ENCODE data around the gene BRSK2. TPM values are rescaled to one million over a fixed set of nuclear protein-coding genes. Genes with fewer than 3 reads are reported as not detected.

BRSK2 gene
- total RNA-seq, 1 donor from 2014 or later: 7.1 TPM

- TF ChIP-seq EZH2 (IDR thresholded peaks at IDR 0.05; ENCODE audit: insufficient read depth, low read length): no peak
- no peak for TF ChIP-seq CTCF (IDR thresholded peaks at IDR 0.05; ENCODE audit: insufficient read depth, low read depth, low read length)
- FAIRE-seq (no peak), DNase-seq (ENCODE audit: low read depth) (no peak)
- Histone ChIP-seq H3K9ac (ENCODE audit: low read length) (no peak overlapping the region), H3K9me3 (ENCODE audit: insufficient read depth, low read depth, low read length) (no peaks in the 10 kb centered on the region), H3K4me3 (ENCODE audit: insufficient read depth, low read depth, low read length) (no peak overlapping the region), H4K20me1 (ENCODE audit: insufficient read depth, low read length) (peaks cover 7% of the 10 kb centered on the region), H3K4me1 (ENCODE audit: insufficient read depth, low read length) (no peaks in the 10 kb centered on the region), H3K27me3 (ENCODE audit: insufficient read depth, low read length) (no peaks in the 10 kb centered on the region), H3K27ac (ENCODE audit: low read depth, low read length) (no peak overlapping the region), H3K4me2 (ENCODE audit: low read length) (no peak overlapping the region), H3K79me2 (ENCODE audit: insufficient read depth, low read length) (no peaks in the 10 kb centered on the region), H2AFZ (ENCODE audit: low read depth, low read length) (no peak overlapping the region), H3K36me3 (ENCODE audit: insufficient read depth, low read length) (no peaks in the 10 kb centered on the region)
- Mint-ChIP-seq H3K4me3 (ENCODE audit: unreplicated experiment) (no peak overlapping the region), H3K27me3 (ENCODE audit: low read depth, unreplicated experiment) (peaks cover 2% of the 10 kb centered on the region), H3K4me1 (ENCODE audit: low read depth, unreplicated experiment) (peaks cover 4% of the 10 kb centered on the region), H3K27ac (ENCODE audit: unreplicated experiment) (no peak overlapping the region), H3K36me3 (ENCODE audit: low read depth, unreplicated experiment) (peaks cover 12% of the 10 kb centered on the region), H3K9me3 (ENCODE audit: unreplicated experiment) (no peaks in the 10 kb centered on the region)
Observed at GRCh38 chr11:1469287-1469910, 79.7 kb downstream of the BRSK2 start.

GRCh38 chr11:1469911-1470680 is 80.4 kb downstream of the BRSK2 start:
- no peak for DNase-seq (ENCODE audit: low read depth)
- Histone ChIP-seq H4K20me1 (ENCODE audit: insufficient read depth, low read length) (peaks cover 7% of the 10 kb centered on the region), H3K4me3 (ENCODE audit: insufficient read depth, low read depth, low read length) (no peak overlapping the region), H3K27ac (ENCODE audit: low read depth, low read length) (no peak overlapping the region), H3K36me3 (ENCODE audit: insufficient read depth, low read length) (no peaks in the 10 kb centered on the region), H2AFZ (ENCODE audit: low read depth, low read length) (no peak overlapping the region), H3K27me3 (ENCODE audit: insufficient read depth, low read length) (no peaks in the 10 kb centered on the region), H3K4me2 (ENCODE audit: low read length) (no peak overlapping the region), H3K79me2 (ENCODE audit: insufficient read depth, low read length) (no peaks in the 10 kb centered on the region), H3K9ac (ENCODE audit: low read length) (no peak overlapping the region), H3K9me3 (ENCODE audit: insufficient read depth, low read depth, low read length) (no peaks in the 10 kb centered on the region), H3K4me1 (ENCODE audit: insufficient read depth, low read length) (no peaks in the 10 kb centered on the region)
- H3K9me3 Mint-ChIP-seq (ENCODE audit: unreplicated experiment): no peaks in the 10 kb centered on the region
- H3K36me3 Mint-ChIP-seq (ENCODE audit: low read depth, unreplicated experiment): peaks cover 12% of the 10 kb centered on the region
- H3K27me3 Mint-ChIP-seq (ENCODE audit: low read depth, unreplicated experiment): peaks cover 2% of the 10 kb centered on the region
- no peak overlapping the region for H3K4me3 Mint-ChIP-seq (ENCODE audit: unreplicated experiment)
- FAIRE-seq: no peak
- peaks cover 4% of the 10 kb centered on the region for H3K4me1 Mint-ChIP-seq (ENCODE audit: low read depth, unreplicated experiment)
- H3K27ac Mint-ChIP-seq (ENCODE audit: unreplicated experiment): no peak overlapping the region
- TF ChIP-seq EZH2 (IDR thresholded peaks at IDR 0.05; ENCODE audit: insufficient read depth, low read length) (no peak), CTCF (IDR thresholded peaks at IDR 0.05; ENCODE audit: insufficient read depth, low read depth, low read length) (no peak)
